HepG2 (cell line): ENCODE measurements around the gene VDAC1. TPM values are rescaled to one million over a fixed set of nuclear protein-coding genes. Genes with fewer than 3 reads are reported as not detected.

ENCODE experiments used
- CEBPG ChIP-seq: IDR thresholded peaks from 2 replicates; pipeline ENCODE4 v1.6.1; 2016
- FLYWCH1 ChIP-seq: sonication (generic); formaldehyde crosslinking; IDR thresholded peaks from 2 replicates; pipeline ENCODE4 v1.8.1; 2023; ENCODE audit warnings: mild to moderate bottlenecking, missing genetic modification reagents
- GMEB2 ChIP-seq: IDR thresholded peaks from 2 replicates; pipeline ENCODE4 v1.6.1; 2016; ENCODE audit warnings: missing biosample characterization, missing genetic modification reagents, low read depth
- KDM6A ChIP-seq: IDR thresholded peaks from 2 replicates; pipeline ENCODE4 v1.6.1; 2016; ENCODE audit warnings: low read depth
- KLF16 ChIP-seq, 2 experiments: sonication (generic) in 1 of 2; formaldehyde crosslinking in 1 of 2; IDR thresholded peaks; 2 replicates each; pipeline versions ENCODE4 v1.6.1 to v1.8.0; 2016 to 2023; ENCODE audit warnings: missing genetic modification reagents in 2 of 2, missing compliant biosample characterization in 1 of 2
- PRDM4 ChIP-seq: sonication (generic); formaldehyde crosslinking; IDR thresholded peaks from 2 replicates; pipeline ENCODE4 v1.9.0; 2021; ENCODE audit warnings: missing genetic modification reagents, borderline replicate concordance
- RFX1 ChIP-seq: fragments of 450-650 bp; IDR thresholded peaks from 2 replicates; pipeline ENCODE4 v1.6.1; 2017
- RNF2 ChIP-seq: fragments of 450-650 bp; conservative IDR thresholded peaks from 2 replicates; pipeline ENCODE4 v1.6.1; 2016; ENCODE audit warnings: low read depth
- SALL2 ChIP-seq: sonication (generic); formaldehyde crosslinking; IDR thresholded peaks from 2 replicates; pipeline ENCODE4 v1.8.1; 2023; ENCODE audit warnings: mild to moderate bottlenecking, missing genetic modification reagents, inconsistent platforms
- SMYD3 ChIP-seq: sonication (generic); formaldehyde crosslinking; IDR thresholded peaks from 2 replicates; pipeline ENCODE4 v1.8.1; 2023; ENCODE audit warnings: mild to moderate bottlenecking, missing genetic modification reagents
- WIZ ChIP-seq: sonication (generic); formaldehyde crosslinking; IDR thresholded peaks from 2 replicates; pipeline ENCODE4 v1.5.1; 2020; ENCODE audit warnings: mild to moderate bottlenecking, missing genetic modification reagents
- ZNF234 ChIP-seq: sonication (generic); formaldehyde crosslinking; conservative IDR thresholded peaks from 2 replicates; pipeline ENCODE4 v1.5.1; 2020; ENCODE audit warnings: mild to moderate bottlenecking, missing genetic modification reagents
- ZNF781 ChIP-seq: sonication (generic); formaldehyde crosslinking; IDR thresholded peaks from 2 replicates; pipeline ENCODE4 v1.5.1; 2020; ENCODE audit warnings: borderline replicate concordance, mild to moderate bottlenecking, missing genetic modification reagents; ENCODE audit errors: not compliant biosample characterization
- polyA plus RNA-seq, 8 experiments: library from polyadenylated mRNA; depleted of rRNA in 3 of 8; stranded (reverse) in 7 of 8; unstranded in 1 of 8; fragments of >200 nt; fragmentation: Illumina TruSeq in 4 of 8; extraction: Trizol in 4 of 8; gene quantifications; 2 replicates each; pipeline versions ENCODE4 v1.2.1 to v1.2.3, GENCODE V29; 2011 to 2016; ENCODE audit warnings: low read depth in 4 of 8, missing spikeins in 1 of 8, mixed read lengths in 1 of 8; ENCODE audit not compliant: insufficient read depth in 1 of 8
- total RNA-seq, 5 experiments: library from RNA; depleted of rRNA; stranded (reverse); fragments of >200 nt; fragmentation: Illumina TruSeq; extraction: Trizol; gene quantifications; 2 replicates each; pipeline ENCODE4 v1.2.3, GENCODE V29; 2016; ENCODE audit warnings: low read depth in 1 of 5
- TF ChIP-seq, protein P1 (sequence below): IDR thresholded peaks from 2 replicates; pipeline ENCODE4 v1.6.1; 2016; ENCODE audit warnings: low read depth, missing genetic modification reagents, missing compliant biosample characterization
- TF ChIP-seq, protein P2 (sequence below): sonication (generic); formaldehyde crosslinking; IDR thresholded peaks from 2 replicates; pipeline ENCODE4 v1.5.0; 2020; ENCODE audit warnings: mild to moderate bottlenecking, missing genetic modification reagents
- TF ChIP-seq, protein P3 (sequence below): IDR thresholded peaks from 2 replicates; pipeline ENCODE4 v1.6.1; 2016

VDAC1 gene
- total and polyA plus RNA-seq, 2 of the 13 experiments (the other 11 are each of a cell fraction or from before 2014, with no cell fraction given) = 112 to 380 TPM

DNA sequence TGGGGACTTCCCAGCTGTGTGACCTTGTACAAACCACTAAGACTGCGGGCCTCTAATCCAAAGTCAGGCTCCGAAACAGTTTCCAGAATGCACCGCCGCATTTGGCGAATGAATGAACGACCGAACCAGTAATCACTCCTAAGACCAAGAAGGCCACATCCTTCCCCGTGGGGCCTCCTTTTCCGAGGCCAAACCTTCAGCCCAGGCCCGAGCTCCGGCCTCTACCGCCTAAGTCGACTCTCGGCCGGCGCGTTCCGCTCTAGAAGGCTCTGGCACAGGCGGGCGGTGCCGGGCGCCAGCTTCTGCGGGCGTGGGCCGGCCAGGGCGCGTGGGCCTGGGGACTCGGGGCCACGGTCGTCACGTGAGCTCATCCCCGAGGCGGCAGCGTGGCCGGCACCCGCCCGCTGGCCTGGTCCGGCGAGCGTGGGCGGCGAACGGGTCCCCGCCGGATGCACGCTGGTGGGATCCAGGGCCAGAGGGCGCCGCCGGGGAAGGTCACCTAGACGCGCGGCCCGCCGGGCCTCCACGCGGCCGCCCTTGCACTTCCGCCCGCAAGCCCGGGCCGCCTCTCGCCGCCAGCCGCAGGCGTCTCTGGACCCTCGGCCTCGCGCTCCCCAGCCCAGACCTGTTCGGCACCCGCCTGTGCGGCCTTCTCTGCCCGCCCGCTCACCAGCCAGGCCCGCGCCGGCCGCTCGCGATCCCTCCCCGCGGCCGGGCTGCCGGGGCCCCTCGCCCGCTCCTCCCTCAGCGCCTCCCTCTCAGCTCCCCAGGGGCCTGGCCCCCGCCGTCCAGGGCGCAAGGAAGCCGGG lies 754 bp downstream of the VDAC1 start (continued):
- TF ChIP-seq, protein P1, sequence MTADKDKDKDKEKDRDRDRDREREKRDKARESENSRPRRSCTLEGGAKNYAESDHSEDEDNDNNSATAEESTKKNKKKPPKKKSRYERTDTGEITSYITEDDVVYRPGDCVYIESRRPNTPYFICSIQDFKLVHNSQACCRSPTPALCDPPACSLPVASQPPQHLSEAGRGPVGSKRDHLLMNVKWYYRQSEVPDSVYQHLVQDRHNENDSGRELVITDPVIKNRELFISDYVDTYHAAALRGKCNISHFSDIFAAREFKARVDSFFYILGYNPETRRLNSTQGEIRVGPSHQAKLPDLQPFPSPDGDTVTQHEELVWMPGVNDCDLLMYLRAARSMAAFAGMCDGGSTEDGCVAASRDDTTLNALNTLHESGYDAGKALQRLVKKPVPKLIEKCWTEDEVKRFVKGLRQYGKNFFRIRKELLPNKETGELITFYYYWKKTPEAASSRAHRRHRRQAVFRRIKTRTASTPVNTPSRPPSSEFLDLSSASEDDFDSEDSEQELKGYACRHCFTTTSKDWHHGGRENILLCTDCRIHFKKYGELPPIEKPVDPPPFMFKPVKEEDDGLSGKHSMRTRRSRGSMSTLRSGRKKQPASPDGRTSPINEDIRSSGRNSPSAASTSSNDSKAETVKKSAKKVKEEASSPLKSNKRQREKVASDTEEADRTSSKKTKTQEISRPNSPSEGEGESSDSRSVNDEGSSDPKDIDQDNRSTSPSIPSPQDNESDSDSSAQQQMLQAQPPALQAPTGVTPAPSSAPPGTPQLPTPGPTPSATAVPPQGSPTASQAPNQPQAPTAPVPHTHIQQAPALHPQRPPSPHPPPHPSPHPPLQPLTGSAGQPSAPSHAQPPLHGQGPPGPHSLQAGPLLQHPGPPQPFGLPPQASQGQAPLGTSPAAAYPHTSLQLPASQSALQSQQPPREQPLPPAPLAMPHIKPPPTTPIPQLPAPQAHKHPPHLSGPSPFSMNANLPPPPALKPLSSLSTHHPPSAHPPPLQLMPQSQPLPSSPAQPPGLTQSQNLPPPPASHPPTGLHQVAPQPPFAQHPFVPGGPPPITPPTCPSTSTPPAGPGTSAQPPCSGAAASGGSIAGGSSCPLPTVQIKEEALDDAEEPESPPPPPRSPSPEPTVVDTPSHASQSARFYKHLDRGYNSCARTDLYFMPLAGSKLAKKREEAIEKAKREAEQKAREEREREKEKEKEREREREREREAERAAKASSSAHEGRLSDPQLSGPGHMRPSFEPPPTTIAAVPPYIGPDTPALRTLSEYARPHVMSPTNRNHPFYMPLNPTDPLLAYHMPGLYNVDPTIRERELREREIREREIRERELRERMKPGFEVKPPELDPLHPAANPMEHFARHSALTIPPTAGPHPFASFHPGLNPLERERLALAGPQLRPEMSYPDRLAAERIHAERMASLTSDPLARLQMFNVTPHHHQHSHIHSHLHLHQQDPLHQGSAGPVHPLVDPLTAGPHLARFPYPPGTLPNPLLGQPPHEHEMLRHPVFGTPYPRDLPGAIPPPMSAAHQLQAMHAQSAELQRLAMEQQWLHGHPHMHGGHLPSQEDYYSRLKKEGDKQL (CRISPR knock-in tag) = no peak
- TF ChIP-seq ZNF234 (CRISPR knock-in tag) (0 out of 2 replicates have a peak, but pooled peaks have one; percentile 7), SALL2 (CRISPR knock-in tag) (no peak), KDM6A (CRISPR knock-in tag) (no peak), WIZ (no peak), RFX1 (no peak), SMYD3 (CRISPR knock-in tag) (no peak), KLF16 (CRISPR knock-in tag; IDR thresholded peaks at IDR 0.05) (no peak), GMEB2 (CRISPR knock-in tag) (no peak), RNF2 (0 out of 2 replicates have a peak, but pooled peaks have one; percentile 21), PRDM4 (CRISPR knock-in tag) (no peak), ZNF781 (CRISPR knock-in tag) (no peak), FLYWCH1 (no peak), CEBPG (no peak)
- TF ChIP-seq, protein P2, sequence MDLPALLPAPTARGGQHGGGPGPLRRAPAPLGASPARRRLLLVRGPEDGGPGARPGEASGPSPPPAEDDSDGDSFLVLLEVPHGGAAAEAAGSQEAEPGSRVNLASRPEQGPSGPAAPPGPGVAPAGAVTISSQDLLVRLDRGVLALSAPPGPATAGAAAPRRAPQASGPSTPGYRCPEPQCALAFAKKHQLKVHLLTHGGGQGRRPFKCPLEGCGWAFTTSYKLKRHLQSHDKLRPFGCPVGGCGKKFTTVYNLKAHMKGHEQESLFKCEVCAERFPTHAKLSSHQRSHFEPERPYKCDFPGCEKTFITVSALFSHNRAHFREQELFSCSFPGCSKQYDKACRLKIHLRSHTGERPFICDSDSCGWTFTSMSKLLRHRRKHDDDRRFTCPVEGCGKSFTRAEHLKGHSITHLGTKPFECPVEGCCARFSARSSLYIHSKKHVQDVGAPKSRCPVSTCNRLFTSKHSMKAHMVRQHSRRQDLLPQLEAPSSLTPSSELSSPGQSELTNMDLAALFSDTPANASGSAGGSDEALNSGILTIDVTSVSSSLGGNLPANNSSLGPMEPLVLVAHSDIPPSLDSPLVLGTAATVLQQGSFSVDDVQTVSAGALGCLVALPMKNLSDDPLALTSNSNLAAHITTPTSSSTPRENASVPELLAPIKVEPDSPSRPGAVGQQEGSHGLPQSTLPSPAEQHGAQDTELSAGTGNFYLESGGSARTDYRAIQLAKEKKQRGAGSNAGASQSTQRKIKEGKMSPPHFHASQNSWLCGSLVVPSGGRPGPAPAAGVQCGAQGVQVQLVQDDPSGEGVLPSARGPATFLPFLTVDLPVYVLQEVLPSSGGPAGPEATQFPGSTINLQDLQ (CRISPR knock-in tag) = no peak; the same call in 1 of the 2 replicates
- TF ChIP-seq, protein P3, sequence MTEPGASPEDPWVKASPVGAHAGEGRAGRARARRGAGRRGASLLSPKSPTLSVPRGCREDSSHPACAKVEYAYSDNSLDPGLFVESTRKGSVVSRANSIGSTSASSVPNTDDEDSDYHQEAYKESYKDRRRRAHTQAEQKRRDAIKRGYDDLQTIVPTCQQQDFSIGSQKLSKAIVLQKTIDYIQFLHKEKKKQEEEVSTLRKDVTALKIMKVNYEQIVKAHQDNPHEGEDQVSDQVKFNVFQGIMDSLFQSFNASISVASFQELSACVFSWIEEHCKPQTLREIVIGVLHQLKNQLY (CRISPR knock-in tag) = no peak
